GM21619 (cell line): ENCODE results near the gene SFXN2.
"Not testable (repeated sequence)": the region's sequence is repeated elsewhere in the genome, so short reads cannot be mapped to it uniquely, and the experiment has no call there.

Experiments used
- ATAC-seq: cut with Tn5 transposase; IDR thresholded peaks from one replicate; pipeline ENCODE4 v1.9.1; 2021; ENCODE audit not compliant: unreplicated experiment

SFXN2 gene

DNA sequence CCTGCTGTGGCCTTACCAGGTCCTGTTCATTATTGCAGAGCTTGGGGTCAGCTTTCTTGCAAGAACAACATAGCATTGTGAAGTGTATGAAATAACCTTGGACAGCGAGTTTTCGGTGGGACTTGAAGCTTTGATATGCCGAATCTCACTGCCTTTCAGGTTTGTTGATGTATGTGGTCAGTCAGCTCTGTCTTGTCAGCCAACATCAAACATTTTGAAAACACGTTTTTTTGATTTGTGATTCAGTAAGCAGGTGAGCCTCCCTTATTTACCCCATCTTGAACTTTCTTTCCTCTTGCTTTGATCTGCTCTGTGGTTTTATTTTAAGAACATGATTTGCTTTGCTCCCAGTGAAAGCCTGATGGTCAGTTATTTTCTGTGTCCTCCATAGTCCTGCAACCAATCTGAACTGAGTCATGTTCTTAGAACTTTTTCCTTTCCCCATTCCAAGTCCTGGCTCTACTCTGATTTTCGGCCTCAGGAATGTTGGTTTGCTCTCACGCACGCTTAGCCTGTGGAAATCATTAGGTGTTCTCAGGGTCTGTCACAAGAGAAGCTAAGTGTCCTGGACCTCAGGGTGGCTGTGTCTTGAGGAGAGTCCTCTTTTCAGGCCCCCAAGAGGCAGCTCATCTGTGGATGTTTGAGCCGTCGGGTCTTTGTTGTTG is 38.0 kb downstream of the SFXN2 start:
- ATAC-seq, result no peak

DNA sequence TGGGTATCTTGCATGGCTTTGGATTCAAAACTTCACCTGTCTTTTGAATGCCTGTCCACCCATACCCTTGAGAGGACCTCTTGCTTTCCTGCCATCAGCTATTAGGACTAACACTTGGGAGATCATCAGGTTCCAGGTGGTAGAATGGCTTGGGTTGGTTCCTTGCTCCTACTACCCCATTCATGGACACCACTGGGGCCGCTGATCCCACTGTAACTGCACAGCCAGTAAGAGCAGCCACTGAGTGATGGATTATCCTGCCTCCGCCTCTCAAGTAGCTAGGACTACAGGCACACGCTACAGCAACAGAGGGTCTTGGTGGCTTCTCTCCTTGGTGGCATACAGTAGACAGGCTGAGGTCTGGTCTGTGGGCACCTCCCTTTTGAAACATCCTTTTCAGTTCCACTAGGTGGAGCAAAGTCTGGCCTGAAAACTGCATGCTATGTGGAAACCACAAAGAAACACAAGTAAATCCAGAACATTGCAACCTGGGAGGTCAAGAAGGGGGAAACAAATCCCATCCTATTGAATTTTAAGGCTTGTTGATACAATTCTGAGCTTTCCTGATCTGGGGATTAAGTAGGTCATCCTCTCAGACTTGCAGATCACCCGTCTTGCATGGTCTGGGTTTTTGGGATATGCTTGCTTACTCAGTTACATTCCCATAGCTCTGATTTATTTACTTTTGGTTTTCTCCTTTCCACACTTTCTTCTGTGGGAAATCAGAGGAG is 38.7 kb downstream of the SFXN2 start:
- no peak for ATAC-seq

DNA sequence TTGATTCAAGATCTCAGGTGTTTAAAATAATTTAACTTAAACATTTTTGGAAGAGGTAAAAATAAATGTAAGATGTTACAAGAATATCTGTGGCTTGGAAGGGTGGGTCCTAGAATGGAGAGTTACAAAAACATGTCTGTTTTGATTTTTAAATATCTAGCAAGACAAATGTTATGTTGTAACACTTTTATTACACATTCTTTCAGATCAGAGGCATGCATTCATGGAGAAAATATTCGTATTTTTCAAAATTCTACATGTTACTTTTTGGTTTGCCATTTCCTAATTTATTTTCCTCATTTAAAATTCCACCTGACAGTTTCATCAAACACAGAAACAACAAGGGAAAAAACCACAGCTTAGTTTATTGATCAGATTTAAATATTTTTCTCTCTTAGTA is 39.3 kb downstream of the SFXN2 start:
- ATAC-seq, result no peak

DNA sequence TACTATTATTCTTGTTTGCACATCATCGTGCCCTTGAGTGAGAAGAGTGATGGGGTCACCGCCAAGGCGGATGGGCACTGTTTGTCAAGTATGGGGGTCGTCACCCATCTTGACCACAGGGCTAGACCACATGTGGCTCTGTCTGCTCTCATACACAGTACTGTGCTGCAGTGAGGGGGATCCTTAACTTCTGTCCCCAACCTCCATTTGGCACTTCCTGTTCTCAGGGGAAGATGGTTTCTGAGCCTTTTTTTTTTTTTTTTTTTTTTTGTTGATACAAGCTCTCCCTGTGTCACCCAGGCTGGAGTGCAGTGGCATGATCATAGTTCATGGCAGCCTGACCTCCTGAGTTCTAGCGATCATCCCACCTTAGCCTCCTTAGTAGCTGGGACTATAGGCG is 42.9 kb downstream of the SFXN2 start:
- ATAC-seq, result no peak

DNA sequence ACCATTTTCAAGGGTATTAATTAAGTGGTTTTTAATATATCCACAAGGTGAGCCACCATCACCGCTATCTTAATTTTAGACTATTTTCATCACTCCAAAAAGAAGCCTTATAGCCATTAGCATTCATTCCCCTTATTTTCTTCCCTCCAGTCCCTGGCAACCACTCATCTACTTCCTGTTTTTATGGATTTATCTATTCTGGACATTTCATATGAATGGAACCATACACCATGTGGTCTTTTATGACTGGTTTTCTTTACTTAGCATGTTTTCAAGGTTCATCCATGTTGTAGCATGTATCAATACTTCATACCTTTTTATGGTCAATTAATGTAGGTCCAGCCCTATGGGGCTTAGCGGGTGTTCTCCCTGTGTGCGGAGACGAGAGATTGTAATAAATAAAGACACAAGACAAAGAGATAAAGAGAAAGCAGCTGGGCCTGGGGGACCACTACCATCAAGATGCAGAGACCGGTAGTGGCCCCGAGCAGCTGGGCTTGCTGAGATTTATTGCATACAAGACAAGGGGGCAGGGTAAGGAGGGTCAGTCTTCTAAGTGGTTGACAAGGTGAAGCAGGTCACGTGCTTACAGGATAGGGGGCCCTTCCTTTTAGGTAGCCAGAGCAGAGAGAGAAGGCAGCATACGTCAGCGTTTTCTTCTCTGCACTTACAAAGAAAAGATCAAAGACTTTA is 44.0 kb downstream of the SFXN2 start:
- no peak for ATAC-seq

DNA sequence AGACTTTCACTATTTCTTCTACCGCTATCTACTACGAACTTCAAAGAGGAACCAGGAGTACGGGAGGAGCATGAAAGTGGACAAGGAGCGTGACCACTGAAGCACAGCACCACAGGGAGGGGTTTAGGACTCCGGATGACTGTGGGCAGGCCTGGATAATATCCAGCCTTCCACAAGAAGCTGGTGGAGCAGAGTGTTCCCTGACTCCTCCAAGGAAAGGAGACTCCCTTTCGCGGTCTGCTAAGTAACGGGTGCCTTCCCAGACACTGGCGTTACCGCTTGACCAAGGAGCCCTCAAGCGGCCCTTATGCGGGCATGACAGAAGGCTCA is 44.5 kb downstream of the SFXN2 start:
- not testable (repeated sequence) for ATAC-seq

DNA sequence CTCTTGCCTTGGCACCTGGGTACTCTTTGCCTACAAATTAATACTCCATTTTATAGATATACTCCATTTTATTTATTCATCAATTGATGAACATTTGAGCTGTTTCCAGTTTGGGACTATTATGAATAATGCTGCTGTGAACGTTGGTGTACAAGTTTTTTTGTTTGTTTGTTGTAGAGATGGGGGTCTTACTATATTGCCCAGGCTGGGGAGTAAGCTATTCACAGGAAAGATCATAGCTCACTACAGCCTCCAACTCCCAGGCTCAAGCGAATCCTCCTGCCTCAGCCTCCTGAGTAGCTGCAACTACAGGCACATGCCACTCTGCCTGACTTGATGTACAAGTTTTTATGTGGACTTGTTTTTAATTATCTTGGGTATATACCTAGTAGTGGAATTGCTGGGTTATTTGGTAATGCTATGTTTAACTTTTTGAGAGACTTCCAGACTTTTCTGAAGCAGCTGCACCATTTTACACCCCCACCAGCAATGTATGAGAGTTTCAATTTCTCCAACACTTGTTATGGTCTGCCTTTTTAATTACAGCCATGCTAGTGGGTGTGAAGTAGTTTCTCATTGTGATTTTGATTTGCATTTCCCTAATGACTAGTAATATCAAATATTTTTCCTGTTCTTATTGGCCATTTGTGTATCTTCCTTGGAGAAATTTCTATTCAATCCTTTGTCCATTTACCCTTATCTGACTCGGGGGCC is 45.2 kb downstream of the SFXN2 start:
- ATAC-seq, result no peak

DNA sequence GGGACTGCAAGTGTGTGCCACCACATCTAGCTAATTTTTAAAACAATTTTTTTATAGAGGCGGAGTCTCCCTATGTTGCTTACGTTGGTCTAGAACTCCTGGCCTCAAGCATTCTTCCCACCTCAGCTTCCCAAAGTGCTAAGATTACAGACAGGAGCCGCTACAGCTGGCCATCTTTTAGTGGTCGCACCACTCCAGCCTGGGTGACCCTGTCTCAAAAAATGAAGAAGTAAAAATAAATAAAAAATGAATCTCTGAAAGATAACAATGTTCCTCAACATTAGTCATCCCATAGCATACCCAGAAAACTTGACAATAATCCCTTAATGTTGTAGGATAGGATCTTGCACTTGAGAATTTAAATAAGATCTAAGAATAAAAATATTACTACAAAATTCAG is 47.5 kb downstream of the SFXN2 start:
- no peak for ATAC-seq

DNA sequence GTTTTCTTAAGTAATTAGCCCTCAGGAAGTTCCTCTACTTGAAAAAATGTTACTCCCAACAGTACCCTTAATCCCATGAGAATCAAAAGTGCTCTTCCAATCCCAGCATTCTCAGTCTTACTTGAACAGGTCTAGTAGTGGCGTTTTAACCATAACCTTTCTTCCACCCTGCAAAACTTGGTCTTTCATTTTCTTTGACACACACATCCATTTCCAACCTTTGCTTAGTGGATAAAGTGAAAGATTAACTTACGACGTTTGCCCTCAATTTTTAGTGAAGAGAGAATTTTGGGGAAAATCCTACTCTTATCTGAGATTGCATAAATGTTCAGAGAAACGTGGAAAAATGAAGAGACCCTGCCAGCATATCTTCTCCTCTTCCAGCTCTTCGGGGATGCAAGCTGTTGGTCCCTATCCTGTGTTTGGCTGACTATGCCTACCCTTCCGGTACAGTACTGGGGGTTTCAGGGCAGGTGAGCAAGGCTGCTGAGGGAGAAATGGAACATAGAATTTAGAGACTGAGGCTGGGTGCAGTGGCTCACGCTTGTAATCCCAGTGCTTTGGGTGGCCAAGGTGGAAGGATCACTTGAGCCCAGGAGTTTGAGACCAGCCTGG is 48.1 kb downstream of the SFXN2 start:
- no peak for ATAC-seq

DNA sequence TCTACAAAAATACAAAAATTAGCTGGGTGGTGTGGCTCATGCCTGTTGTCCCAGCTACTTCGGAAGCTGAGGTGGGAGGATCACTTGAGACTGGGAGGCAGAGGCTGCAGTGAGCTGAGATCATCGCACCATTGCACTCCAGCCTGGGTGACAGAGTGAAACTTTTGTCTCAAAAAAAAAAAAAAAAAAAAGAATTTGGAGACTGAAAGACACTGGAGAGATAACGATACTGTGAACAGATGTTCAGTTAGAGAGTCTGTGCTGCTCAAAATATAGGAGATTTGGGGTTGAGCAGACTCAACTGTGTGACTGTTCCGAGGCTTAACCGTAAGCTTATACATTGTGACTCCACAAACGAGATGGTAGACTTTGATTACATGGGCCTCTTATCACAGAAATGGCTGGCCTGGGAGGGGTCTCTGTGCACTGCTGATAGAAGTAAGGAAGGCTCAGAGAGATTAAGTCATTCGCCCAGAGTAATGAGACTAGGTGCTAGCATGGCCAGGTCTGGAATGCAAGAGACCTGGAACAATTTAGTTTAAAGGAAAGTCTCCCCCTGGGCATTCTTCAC is 48.7 kb downstream of the SFXN2 start:
- no peak for ATAC-seq

DNA sequence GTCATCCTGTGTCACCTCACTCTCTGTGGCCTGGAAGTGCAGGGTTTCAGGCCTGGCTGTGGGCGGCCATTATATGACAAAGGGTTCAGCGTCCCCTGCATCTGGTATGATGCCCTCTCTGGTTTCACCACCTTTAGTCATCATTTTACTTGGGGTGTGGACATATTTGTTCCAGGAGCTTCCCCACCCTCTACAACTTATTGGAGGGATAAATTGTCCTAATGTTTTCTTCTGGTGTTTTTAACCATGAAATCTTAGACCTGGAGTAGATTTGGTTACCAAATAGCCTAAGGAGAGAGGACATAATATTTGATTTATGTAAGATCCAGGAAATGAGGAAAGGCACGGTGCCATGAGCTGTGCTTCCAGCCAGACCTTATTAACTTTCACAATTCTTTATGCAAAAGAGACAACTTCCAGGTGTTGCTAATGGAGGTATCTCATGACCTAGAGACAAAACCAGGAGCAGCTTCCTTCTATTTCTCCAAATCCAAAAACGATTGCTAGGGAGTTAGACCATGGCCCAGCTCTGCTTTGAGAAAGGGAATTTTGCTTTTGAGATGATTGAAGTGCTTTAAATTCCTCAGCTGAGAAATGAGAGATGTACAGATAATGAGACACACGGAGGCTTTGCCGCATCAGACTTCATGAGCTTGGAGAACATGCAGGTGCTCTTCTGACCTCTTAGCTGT is 50.2 kb downstream of the SFXN2 start:
- no peak for ATAC-seq

DNA sequence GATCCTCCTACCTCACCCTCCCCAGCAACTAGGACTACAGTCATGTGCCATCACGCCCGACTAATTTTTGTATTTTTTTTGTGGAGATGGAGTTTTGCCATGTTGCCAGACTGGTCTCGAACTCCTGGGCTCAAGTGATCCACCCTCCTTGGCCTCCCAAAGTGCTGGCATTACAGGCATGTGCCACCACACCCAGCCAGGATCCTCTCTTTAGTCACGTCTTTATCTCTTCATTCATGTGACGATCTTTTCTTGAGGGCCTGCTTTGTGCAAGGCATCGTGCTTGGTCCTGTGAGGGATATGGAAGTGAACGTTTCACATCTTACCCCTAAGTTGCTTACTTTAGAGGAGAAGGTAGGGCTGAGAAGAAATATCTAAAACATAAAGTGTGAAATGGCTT is 50.9 kb downstream of the SFXN2 start:
- ATAC-seq, result no peak

DNA sequence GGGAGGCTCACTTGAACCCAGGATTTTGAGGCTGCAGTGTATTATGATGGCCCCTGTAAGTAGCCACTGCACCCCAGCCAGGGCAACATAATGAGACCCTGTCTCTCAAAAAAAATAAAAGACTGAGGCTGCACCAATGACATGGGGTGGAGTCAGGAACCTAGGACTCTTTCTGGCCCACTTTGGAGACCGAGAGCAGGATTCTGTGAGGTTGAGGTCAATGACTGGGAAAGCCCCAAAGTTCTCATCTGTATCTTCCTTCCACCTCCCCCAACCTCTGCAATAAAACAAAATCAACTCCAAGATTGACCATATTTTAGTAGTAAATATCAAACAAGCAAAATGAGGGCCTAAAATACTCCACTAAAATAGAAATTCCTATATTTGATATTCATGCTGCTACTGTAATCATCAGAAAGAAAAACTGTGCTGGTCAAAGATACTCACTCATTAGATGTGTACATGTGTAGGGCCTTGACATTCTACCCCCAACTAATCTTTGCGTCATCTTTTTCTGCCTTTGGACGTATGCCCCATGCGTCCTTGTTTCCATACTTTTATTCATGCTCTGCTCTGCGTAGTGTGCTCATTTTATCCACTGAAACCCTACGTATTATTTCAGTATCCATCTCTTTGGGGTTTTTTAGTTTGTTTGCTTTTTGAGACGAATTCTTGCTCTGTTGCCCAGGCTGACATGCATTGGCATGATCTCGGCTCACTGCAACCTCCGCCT is 53.2 kb downstream of the SFXN2 start:
- ATAC-seq, result no peak

DNA sequence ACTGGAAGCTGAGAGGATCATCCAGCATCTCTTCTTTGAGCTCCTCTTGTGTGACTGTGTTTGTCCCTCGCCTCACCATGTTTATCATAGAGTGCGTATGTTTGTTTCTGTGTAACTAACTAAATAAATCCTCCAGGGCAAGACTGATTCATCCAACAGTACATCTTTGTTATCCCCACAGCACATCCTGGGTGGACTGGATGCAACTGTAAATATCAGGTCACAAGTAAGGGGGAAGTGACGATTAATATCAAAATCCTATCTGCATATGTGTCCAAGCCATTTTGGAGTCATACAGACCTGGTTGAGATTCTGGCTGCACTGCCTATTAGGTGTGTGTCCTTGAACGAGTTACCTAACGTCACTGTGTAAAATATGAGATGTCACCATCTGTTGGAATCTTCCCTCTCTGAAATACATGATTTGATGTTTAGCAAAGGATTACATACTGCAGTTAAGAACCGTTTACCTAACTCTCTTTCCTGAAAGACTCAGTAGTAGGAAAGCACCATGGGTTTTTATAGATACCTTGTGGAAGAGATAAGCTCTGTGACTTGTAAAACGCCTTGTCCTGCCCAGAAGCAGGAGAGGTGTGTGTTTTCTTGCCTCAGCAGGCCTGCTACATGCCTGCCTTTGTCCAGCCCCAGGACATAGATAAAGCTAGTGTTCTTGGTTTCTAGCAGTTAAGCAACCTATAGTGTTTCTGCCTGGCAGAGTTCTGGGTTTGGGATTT is 55.1 kb downstream of the SFXN2 start:
- no peak for ATAC-seq

DNA sequence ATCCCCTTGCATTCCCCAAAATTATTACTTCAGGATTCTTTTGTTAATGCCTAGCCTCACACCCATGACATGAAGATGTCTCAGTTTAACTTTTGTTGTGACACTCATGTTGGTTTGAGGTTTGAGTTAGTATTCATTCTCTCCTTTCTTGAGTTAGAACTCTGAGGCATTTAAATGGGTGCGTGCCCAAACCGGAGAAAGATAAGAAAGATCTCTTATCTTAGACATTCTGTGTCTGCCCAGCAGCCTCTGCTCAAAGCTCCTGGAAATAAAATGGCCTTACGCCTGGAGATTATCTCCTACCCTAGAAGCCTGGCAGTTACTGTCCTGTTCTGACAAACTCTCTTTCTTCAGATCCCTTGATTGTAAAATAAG is 55.7 kb downstream of the SFXN2 start:
- ATAC-seq, result no peak

DNA sequence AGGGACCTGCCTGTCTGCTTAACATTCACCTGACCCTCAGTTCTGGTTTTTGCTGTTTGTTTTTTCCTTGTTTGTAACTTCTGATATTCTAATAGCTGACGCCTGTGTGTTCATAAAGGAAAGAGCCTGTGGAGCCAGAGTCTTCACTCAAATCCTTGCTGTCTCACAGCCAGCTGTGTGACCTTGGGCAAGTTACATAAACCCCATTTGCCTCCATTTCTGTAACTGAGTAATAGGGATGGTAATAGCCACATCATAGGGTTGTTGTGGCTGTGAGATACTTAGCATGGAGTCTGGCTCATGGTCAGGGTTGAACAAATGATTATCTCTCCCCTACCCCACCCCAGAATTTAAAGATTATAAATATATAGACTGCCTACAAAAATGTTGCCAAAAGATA is 56.4 kb downstream of the SFXN2 start:
- ATAC-seq, result no peak

DNA sequence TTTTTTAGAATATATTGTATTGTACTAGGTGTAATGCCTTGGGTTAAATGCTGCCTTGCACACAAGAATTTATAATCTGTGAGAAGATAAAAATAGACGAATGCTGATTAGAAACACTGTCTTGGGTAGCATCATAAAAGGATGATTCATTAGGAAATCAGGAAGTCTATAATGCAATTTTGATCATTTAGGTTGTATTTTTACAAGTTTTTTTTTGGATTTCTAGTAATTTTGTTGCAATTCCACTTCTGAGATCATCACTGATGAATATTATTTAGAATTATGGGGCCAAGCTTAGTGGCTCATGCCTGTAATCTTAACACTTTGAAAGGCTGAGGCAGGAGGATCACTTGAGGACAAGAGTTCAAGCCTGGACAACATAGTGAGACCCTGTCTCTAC is 58.9 kb downstream of the SFXN2 start:
- no peak for ATAC-seq

DNA sequence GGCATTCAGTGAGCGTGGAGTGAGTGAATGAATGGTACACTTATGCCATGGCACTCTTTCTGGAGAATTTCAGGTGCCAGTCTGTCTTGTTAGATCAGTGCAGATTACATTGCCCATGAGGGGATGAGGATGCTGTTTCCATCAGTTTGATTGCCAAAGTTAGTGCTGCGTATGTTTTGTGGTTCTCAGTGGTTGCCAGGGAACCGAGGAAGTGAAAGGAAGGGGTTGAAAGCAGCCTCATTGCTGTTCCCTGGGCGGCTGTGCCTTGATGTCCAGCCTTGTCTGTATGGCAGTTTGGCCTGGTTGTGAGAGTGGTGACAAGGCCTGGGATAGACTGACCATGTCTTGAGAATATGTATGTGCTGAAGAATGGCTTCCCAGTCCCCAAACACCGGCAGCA is 59.5 kb downstream of the SFXN2 start:
- ATAC-seq, result no peak
